Endodermal cell (in vitro differentiated cells): ENCODE data around the gene HCN3. TPM values are rescaled to one million over a fixed set of nuclear protein-coding genes. Genes with fewer than 3 reads are reported as not detected.
A peak's percentile ranks its signal among the peaks of the same experiment; 100 is the strongest.

Experiments
- DNase-seq: peaks from one replicate; pipeline ENCODE4 v3.0.0-alpha.2; 2017
- H3K27ac ChIP-seq: 2 replicates; pipeline ENCODE4 v1.5.1; 2013; ENCODE audit warnings: mild to moderate bottlenecking, low read depth, low read length, moderate library complexity
- H3K27me3 ChIP-seq: 2 replicates; pipeline ENCODE4 v1.6.1; 2013; ENCODE audit warnings: mild to moderate bottlenecking, low read length, moderate library complexity; ENCODE audit not compliant: insufficient read depth, control insufficient read depth, poor library complexity, severe bottlenecking
- H3K36me3 ChIP-seq: 2 replicates; pipeline ENCODE4 v1.7.0; 2013; ENCODE audit warnings: mild to moderate bottlenecking, low read length, moderate library complexity; ENCODE audit not compliant: control insufficient read depth, insufficient read depth
- H3K4me1 ChIP-seq: one replicate; pipeline ENCODE4 v1.7.0; 2013; ENCODE audit warnings: low read length; ENCODE audit not compliant: control insufficient read depth, insufficient read depth
- H3K4me3 ChIP-seq: 2 replicates; pipeline ENCODE4 v1.5.1; 2013; ENCODE audit warnings: mild to moderate bottlenecking, low read length, moderate library complexity
- H3K9ac ChIP-seq: 2 replicates; pipeline ENCODE4 v1.6.1; 2013; ENCODE audit warnings: mild to moderate bottlenecking, low read length, moderate library complexity; ENCODE audit not compliant: poor library complexity, severe bottlenecking; ENCODE audit errors: extremely low read depth
- H3K9me3 ChIP-seq: 2 replicates; pipeline ENCODE4 v1.6.1; 2013; ENCODE audit warnings: mild to moderate bottlenecking, low read length, moderate library complexity; ENCODE audit not compliant: control insufficient read depth
- H3K27ac Mint-ChIP-seq: 2 replicates; pipeline ENCODE4 v1.8.0; 2020; ENCODE audit warnings: mixed read lengths
- H3K27me3 Mint-ChIP-seq: 2 replicates; pipeline ENCODE4 v1.8.0; 2021; ENCODE audit warnings: mild to moderate bottlenecking, mixed read lengths; ENCODE audit not compliant: insufficient read depth
- H3K36me3 Mint-ChIP-seq: 2 replicates; pipeline ENCODE4 v1.8.0; 2020; ENCODE audit warnings: low read depth, mixed read lengths
- H3K4me1 Mint-ChIP-seq: 2 replicates; pipeline ENCODE4 v1.8.0; 2020; ENCODE audit warnings: mixed read lengths
- H3K4me3 Mint-ChIP-seq: 2 replicates; pipeline ENCODE4 v1.8.0; 2020; ENCODE audit warnings: mild to moderate bottlenecking, moderate library complexity, mixed read lengths
- H3K9me3 Mint-ChIP-seq: 2 replicates; pipeline ENCODE4 v1.8.0; 2020; ENCODE audit warnings: mild to moderate bottlenecking, mixed read lengths
- WGBS, 2 experiments: methylation state at CpG; one replicate each; pipeline versions ENCODE4 v1.1.5 to v1.1.7; 2013; ENCODE audit warnings: missing lambda C conversion rate in 2 of 2, mixed read lengths in 1 of 2; ENCODE audit not compliant: insufficient coverage in 1 of 2, insufficient read length in 1 of 2; 5-methylcytosine and 5-hydroxymethylcytosine counted together
- total RNA-seq, 2 donors: library from RNA; stranded (reverse); fragmentation: NEBNext Ultra II Directional in 1 of 2; extraction: Animal tissue kit (Norgen Biotek cat#: 25700) in 1 of 2; gene quantifications; 2 replicates in 1 of 2; 3 replicates in 1 of 2; pipeline ENCODE4 v1.2.1, GENCODE V29; 2021
- TF ChIP-seq, protein P1 (sequence below): fragments of 200-600 bp; sonication (generic); conservative IDR thresholded peaks from 2 replicates; pipeline ENCODE4 v1.5.0; 2021; ENCODE audit warnings: antibody characterized with exemption, mild to moderate bottlenecking

Gene HCN3
- total RNA-seq, 2 donors from 2014 or later: 8.7 to 9.2 TPM

DNA sequence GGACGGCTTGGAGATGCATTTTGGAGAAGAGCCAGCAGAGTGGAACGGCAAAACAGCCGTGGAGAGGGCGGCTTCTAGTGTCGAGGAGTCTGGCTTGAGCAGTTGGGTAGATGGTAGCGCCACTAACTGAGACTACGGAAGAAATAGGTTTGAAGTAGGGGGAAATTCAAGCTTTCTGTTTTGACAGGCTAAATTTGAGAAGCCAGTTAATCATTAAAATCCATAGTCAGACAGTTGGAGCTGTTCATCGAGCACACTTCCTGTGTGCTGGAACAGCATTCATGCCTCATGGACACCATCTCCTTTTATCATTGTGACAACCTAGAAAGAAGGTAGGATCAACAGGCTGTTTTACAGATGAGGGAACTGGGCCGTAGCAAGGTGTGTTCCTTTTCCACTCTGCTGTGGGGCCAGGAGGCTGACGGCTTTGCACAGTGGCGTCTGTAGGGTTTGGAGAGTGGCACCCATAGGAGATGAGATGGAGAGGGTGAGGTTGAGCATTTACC, 27.3 kb downstream of the HCN3 start:
- Histone ChIP-seq H3K27me3 (no peaks in the 10 kb centered on the region), H3K9ac (no peak overlapping the region), H3K4me1 (peaks cover 2% of the 10 kb centered on the region), H3K9me3 (no peaks in the 10 kb centered on the region), H3K27ac (no peak overlapping the region), H3K4me3 (no peak overlapping the region), H3K36me3 (no peaks in the 10 kb centered on the region)
- Mint-ChIP-seq H3K27ac (no peak overlapping the region), H3K27me3 (peaks cover 2% of the 10 kb centered on the region), H3K4me1 (peaks cover 6% of the 10 kb centered on the region), H3K4me3 (no peak overlapping the region), H3K36me3 (no peaks in the 10 kb centered on the region), H3K9me3 (no peaks in the 10 kb centered on the region)
- TF ChIP-seq, protein P1, sequence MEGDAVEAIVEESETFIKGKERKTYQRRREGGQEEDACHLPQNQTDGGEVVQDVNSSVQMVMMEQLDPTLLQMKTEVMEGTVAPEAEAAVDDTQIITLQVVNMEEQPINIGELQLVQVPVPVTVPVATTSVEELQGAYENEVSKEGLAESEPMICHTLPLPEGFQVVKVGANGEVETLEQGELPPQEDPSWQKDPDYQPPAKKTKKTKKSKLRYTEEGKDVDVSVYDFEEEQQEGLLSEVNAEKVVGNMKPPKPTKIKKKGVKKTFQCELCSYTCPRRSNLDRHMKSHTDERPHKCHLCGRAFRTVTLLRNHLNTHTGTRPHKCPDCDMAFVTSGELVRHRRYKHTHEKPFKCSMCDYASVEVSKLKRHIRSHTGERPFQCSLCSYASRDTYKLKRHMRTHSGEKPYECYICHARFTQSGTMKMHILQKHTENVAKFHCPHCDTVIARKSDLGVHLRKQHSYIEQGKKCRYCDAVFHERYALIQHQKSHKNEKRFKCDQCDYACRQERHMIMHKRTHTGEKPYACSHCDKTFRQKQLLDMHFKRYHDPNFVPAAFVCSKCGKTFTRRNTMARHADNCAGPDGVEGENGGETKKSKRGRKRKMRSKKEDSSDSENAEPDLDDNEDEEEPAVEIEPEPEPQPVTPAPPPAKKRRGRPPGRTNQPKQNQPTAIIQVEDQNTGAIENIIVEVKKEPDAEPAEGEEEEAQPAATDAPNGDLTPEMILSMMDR: no peak
- no peak for DNase-seq
- 93 to 98% methylated on average over 8 to 11 of the region's 11 CpGs for WGBS, 2 experiments

DNA sequence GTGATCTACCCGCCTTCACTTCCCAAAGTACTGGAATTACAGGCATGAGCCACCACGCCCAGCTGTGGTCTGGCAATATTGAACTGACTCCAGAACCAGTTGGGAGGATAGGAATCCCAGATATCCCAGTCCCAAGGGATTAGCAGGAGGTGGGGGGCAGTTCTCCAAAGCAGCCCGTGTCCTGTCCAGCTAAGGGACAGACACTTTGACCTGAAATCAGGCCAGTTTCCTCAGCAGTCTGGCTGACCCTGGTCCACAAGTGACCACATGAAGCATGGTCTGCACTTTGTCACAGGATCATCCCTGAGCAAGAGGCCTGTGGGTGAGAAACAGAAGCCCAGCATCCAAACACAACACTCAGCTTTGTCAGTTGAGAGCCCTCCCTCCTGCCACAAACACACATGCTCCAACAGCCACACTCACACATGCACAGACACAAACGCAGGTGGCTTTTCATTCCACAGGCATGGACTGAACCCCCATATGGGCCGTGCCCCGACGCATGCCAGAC, 28.7 kb downstream of the HCN3 start:
- Histone ChIP-seq H3K27me3 (no peaks in the 10 kb centered on the region), H3K27ac (no peak overlapping the region), H3K9ac (no peak overlapping the region), H3K4me3 (no peak overlapping the region), H3K9me3 (no peaks in the 10 kb centered on the region), H3K4me1 (peaks cover 4% of the 10 kb centered on the region), H3K36me3 (peaks cover 5% of the 10 kb centered on the region)
- 91 to 93% methylated on average over 7 of the region's 7 CpGs for WGBS, 2 experiments
- Mint-ChIP-seq H3K4me3 (no peak overlapping the region), H3K4me1 (peaks cover 10% of the 10 kb centered on the region), H3K9me3 (no peaks in the 10 kb centered on the region), H3K36me3 (peaks cover 10% of the 10 kb centered on the region), H3K27ac (no peak overlapping the region), H3K27me3 (peaks cover 2% of the 10 kb centered on the region)
- TF ChIP-seq, protein P1: no peak
- DNase-seq: peak; percentile 46

DNA sequence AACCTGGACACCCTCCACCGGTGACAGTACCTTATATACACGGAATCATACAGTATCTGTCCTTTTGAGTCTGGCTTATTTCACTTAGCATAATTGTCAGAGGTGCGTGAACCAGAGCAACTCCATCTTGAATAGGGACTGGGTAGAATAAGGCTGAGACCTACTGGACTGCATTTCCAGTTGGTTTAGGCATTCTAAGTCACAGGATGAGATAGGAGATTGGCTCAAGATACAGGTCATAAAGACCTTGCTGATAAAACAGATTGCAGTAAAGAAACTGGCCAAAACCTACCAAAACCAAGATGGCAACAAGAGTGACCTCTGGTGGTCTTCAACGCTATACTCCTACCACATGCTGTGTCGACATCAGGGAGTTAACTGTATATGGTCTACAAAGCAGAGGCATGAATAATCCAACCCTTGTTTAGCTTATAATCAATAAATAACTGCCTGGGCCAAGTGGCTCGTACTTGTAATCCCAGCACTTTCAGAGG, 30.0 kb downstream of the HCN3 start:
- H3K4me3 Mint-ChIP-seq: no peak overlapping the region
- peaks cover 2% of the 10 kb centered on the region for H3K27me3 Mint-ChIP-seq
- peaks cover 21% of the 10 kb centered on the region for H3K36me3 Mint-ChIP-seq
- Histone ChIP-seq H3K4me1 (peaks cover 4% of the 10 kb centered on the region), H3K36me3 (peaks cover 12% of the 10 kb centered on the region), H3K9ac (no peak overlapping the region), H3K9me3 (no peaks in the 10 kb centered on the region), H3K4me3 (no peak overlapping the region), H3K27me3 (no peaks in the 10 kb centered on the region), H3K27ac (no peak overlapping the region)
- 76 to 93% methylated on average over 4 to 6 of the region's 6 CpGs for WGBS, 2 experiments
- peak overlapping the region; percentile 38 for H3K27ac Mint-ChIP-seq
- no peaks in the 10 kb centered on the region for H3K9me3 Mint-ChIP-seq
- H3K4me1 Mint-ChIP-seq: peaks cover 6% of the 10 kb centered on the region
- TF ChIP-seq, protein P1: peak; percentile 77
- DNase-seq: peak; percentile 81
